ENCODE data around the gene SLC4A2. TPM values are rescaled to one million over a fixed set of nuclear protein-coding genes. Genes with fewer than 3 reads are reported as not detected.

The SLC4A2 gene
- total and polyA plus RNA-seq, 2 experiments from 2014 or later: 167 to 188 TPM

GRCh38 chr7:151095123-151095797, 35.9 kb downstream of the SLC4A2 start:
- Histone ChIP-seq H2AFZ (no peak overlapping the region), H4K20me1 (ENCODE audit: insufficient read depth, poor library complexity, severe bottlenecking) (peaks cover 83% of the 10 kb centered on the region), H3K27me3 (no peaks in the 10 kb centered on the region), H3K36me3 (replicated peaks; ENCODE audit: insufficient read depth, low read depth) (no peaks in the 10 kb centered on the region), H3K9me2 (replicated peaks; ENCODE audit: insufficient read depth) (no peaks in the 10 kb centered on the region), H3K4me3 (no peak overlapping the region), H3K4me2 (no peak overlapping the region), H3K4me1 (ENCODE audit: insufficient read depth) (peaks cover 2% of the 10 kb centered on the region), H3K9me3 (ENCODE audit: low read depth) (no peaks in the 10 kb centered on the region), H3K79me2 (peaks cover 96% of the 10 kb centered on the region), H3K27ac (no peak overlapping the region)
- no peak for TF ChIP-seq EZH2phosphoT487 (IDR thresholded peaks at IDR 0.05; ENCODE audit: low read depth, severe bottlenecking, unreplicated experiment)
- TF ChIP-seq, protein P1, sequence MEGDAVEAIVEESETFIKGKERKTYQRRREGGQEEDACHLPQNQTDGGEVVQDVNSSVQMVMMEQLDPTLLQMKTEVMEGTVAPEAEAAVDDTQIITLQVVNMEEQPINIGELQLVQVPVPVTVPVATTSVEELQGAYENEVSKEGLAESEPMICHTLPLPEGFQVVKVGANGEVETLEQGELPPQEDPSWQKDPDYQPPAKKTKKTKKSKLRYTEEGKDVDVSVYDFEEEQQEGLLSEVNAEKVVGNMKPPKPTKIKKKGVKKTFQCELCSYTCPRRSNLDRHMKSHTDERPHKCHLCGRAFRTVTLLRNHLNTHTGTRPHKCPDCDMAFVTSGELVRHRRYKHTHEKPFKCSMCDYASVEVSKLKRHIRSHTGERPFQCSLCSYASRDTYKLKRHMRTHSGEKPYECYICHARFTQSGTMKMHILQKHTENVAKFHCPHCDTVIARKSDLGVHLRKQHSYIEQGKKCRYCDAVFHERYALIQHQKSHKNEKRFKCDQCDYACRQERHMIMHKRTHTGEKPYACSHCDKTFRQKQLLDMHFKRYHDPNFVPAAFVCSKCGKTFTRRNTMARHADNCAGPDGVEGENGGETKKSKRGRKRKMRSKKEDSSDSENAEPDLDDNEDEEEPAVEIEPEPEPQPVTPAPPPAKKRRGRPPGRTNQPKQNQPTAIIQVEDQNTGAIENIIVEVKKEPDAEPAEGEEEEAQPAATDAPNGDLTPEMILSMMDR (IDR thresholded peaks at IDR 0.05; ENCODE audit: poor library complexity): no peak
- TF ChIP-seq EZH2 (IDR thresholded peaks at IDR 0.05; ENCODE audit: borderline replicate concordance): no peak
- WGBS (ENCODE audit: low lambda C conversion rate, missing lambda C conversion rate): 85% methylated on average over 10 of the region's 10 CpGs
- no peak for DNase-seq (ENCODE audit: low spot score)

DNA sequence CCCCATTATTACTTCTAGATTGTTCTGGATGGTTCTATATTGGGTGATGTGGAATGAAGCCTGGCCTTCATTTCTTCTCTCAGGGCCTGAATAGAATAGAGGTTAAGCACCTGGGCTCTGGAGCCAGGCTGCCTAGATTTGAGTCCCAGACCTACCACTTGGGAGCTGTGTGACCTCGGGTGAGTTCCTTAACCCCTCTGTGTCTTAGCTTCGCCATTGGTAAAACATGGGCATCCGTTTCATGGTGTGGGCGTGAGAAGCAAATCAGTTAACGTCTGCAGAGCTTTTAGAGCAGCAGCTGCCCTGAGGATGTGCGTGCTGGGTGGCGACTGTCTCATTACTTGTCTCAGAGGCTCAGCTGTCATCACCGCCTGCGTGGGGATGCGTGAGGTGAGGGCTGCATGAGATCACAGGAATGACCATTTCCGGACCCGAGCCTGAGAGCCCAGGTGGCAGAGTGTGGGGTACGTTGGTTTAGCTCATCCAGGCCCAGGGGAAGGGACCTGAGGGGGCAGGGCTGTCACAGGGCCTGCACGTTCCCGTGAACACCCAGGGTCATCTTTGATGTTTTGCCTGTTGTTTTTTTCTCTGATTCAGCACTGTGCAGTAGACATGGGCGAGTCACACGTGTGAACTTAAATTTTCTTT, 36.6 kb downstream of the SLC4A2 start:
- Histone ChIP-seq H3K4me3 (no peak overlapping the region), H3K27me3 (no peaks in the 10 kb centered on the region), H3K36me3 (replicated peaks; ENCODE audit: insufficient read depth, low read depth) (no peaks in the 10 kb centered on the region), H3K9me3 (ENCODE audit: low read depth) (no peaks in the 10 kb centered on the region), H3K4me1 (ENCODE audit: insufficient read depth) (no peaks in the 10 kb centered on the region), H3K79me2 (peaks cover 96% of the 10 kb centered on the region), H4K20me1 (ENCODE audit: insufficient read depth, poor library complexity, severe bottlenecking) (peaks cover 84% of the 10 kb centered on the region), H3K27ac (no peak overlapping the region), H3K4me2 (no peak overlapping the region), H3K9me2 (replicated peaks; ENCODE audit: insufficient read depth) (no peaks in the 10 kb centered on the region), H2AFZ (no peak overlapping the region)
- DNase-seq (ENCODE audit: low spot score): no peak
- WGBS (ENCODE audit: low lambda C conversion rate, missing lambda C conversion rate): 90% methylated on average over 17 of the region's 17 CpGs
- TF ChIP-seq, protein P1 (IDR thresholded peaks at IDR 0.05; ENCODE audit: poor library complexity): no peak
- TF ChIP-seq EZH2 (IDR thresholded peaks at IDR 0.05; ENCODE audit: borderline replicate concordance): no peak
- no peak for TF ChIP-seq EZH2phosphoT487 (IDR thresholded peaks at IDR 0.05; ENCODE audit: low read depth, severe bottlenecking, unreplicated experiment)

GRCh38 chr7:151099486-151100211, 40.3 kb downstream of the SLC4A2 start:
- no peaks in the 10 kb centered on the region for H3K27me3 ChIP-seq
- TF ChIP-seq EZH2 (IDR thresholded peaks at IDR 0.05; ENCODE audit: borderline replicate concordance): no peak
- TF ChIP-seq, protein P1 (IDR thresholded peaks at IDR 0.05; ENCODE audit: poor library complexity): no peak
- TF ChIP-seq EZH2phosphoT487 (IDR thresholded peaks at IDR 0.05; ENCODE audit: low read depth, severe bottlenecking, unreplicated experiment): no peak
- WGBS (ENCODE audit: low lambda C conversion rate, missing lambda C conversion rate): 92% methylated on average over 20 of the region's 20 CpGs
- no peak overlapping the region for H2AFZ ChIP-seq
- no peak overlapping the region for H3K4me3 ChIP-seq
- H3K9me3 ChIP-seq (ENCODE audit: low read depth): no peaks in the 10 kb centered on the region
- H3K36me3 ChIP-seq (replicated peaks; ENCODE audit: insufficient read depth, low read depth): no peaks in the 10 kb centered on the region
- peaks cover 93% of the 10 kb centered on the region for H3K79me2 ChIP-seq
- no peak for DNase-seq (ENCODE audit: low spot score)
- H3K4me2 ChIP-seq: no peak overlapping the region
- peaks cover 85% of the 10 kb centered on the region for H4K20me1 ChIP-seq (ENCODE audit: insufficient read depth, poor library complexity, severe bottlenecking)
- no peak overlapping the region for H3K27ac ChIP-seq
- H3K9me2 ChIP-seq (replicated peaks; ENCODE audit: insufficient read depth): no peaks in the 10 kb centered on the region
- no peaks in the 10 kb centered on the region for H3K4me1 ChIP-seq (ENCODE audit: insufficient read depth)

All from hepatocyte (in vitro differentiated cells).